ENCODE results near the gene CBX8. TPM values are rescaled to one million over a fixed set of nuclear protein-coding genes. Genes with fewer than 3 reads are reported as not detected.

The CBX8 gene
- total RNA-seq, 2 donors from 2014 or later = 2.5 to 3.6 TPM

- Mint-ChIP-seq H3K4me3 (peak within 1 kb of the TSS; percentile 97), H3K4me1 (peaks cover 28% of the 10 kb centered on the region)
- DNase-seq = peak; percentile 81 to 93 (median 90)
Measured at GRCh38 chr17:79839356-79840268, 42.7 kb upstream of the CBX8 start, which contains the start of gene CBX4. CBX4 (minus strand) TSS chr17:79839440; CDS start chr17:79839251, 189 bp downstream.

GRCh38 chr17:79838522-79839274 lies 41.8 kb upstream of the CBX8 start:
- H3K9me3 ChIP-seq (ENCODE audit: control insufficient read depth, low read length, poor library complexity, severe bottlenecking) = no peaks in the 10 kb centered on the region
- H3K4me1 Mint-ChIP-seq = peaks cover 29% of the 10 kb centered on the region
- H3K27ac Mint-ChIP-seq = peak overlapping the region; percentile 91
- DNase-seq (peak in 1 of 3 donors; percentile 49), ATAC-seq (peak; percentile 39)
- peak overlapping the region; percentile 97 for H3K4me3 Mint-ChIP-seq
- H3K27me3 Mint-ChIP-seq = peaks cover 19% of the 10 kb centered on the region
- H3K36me3 Mint-ChIP-seq (ENCODE audit: low read depth) = peaks cover 10% of the 10 kb centered on the region

More at GRCh38 chr17:79839356-79840268, 42.7 kb upstream of the CBX8 start, which contains the start of gene CBX4:
- H3K27me3 Mint-ChIP-seq = peaks cover 20% of the 10 kb centered on the region
- ATAC-seq = peak; percentile 85
- H3K9me3 ChIP-seq (ENCODE audit: control insufficient read depth, low read length, poor library complexity, severe bottlenecking) = no peaks in the 10 kb centered on the region
- peaks cover 8% of the 10 kb centered on the region for H3K36me3 Mint-ChIP-seq (ENCODE audit: low read depth)
- H3K27ac Mint-ChIP-seq = peak within 1 kb of the TSS; percentile 91

- ATAC-seq (peak; percentile 21), DNase-seq (no peak)
- Mint-ChIP-seq H3K27ac (peak overlapping the region; percentile 91), H3K4me1 (peaks cover 28% of the 10 kb centered on the region), H3K36me3 (ENCODE audit: low read depth) (peaks cover 10% of the 10 kb centered on the region), H3K4me3 (peak overlapping the region; percentile 97), H3K27me3 (peaks cover 14% of the 10 kb centered on the region)
- no peaks in the 10 kb centered on the region for H3K9me3 ChIP-seq (ENCODE audit: control insufficient read depth, low read length, poor library complexity, severe bottlenecking)
Measured at GRCh38 chr17:79837888-79838521, 41.1 kb upstream of the CBX8 start.

GRCh38 chr17:79836972-79837887 lies 40.4 kb upstream of the CBX8 start:
- ATAC-seq = no peak
- Mint-ChIP-seq H3K4me3 (peak overlapping the region; percentile 97), H3K27me3 (peaks cover 6% of the 10 kb centered on the region), H3K36me3 (ENCODE audit: low read depth) (peaks cover 10% of the 10 kb centered on the region), H3K4me1 (peaks cover 21% of the 10 kb centered on the region), H3K27ac (peak overlapping the region; percentile 91)
- H3K9me3 ChIP-seq (ENCODE audit: control insufficient read depth, low read length, poor library complexity, severe bottlenecking) = no peaks in the 10 kb centered on the region
- no peak for DNase-seq

GRCh38 chr17:79836510-79836971 lies 39.7 kb upstream of the CBX8 start:
- H3K4me1 Mint-ChIP-seq = peaks cover 19% of the 10 kb centered on the region
- peak overlapping the region; percentile 97 for H3K4me3 Mint-ChIP-seq
- H3K9me3 ChIP-seq (ENCODE audit: control insufficient read depth, low read length, poor library complexity, severe bottlenecking) = no peaks in the 10 kb centered on the region
- no peak overlapping the region for H3K27ac Mint-ChIP-seq
- ATAC-seq (no peak), DNase-seq (no peak)
- H3K27me3 Mint-ChIP-seq = no peaks in the 10 kb centered on the region
- peaks cover 10% of the 10 kb centered on the region for H3K36me3 Mint-ChIP-seq (ENCODE audit: low read depth)

GRCh38 chr17:79835953-79836509 lies 39.2 kb upstream of the CBX8 start:
- DNase-seq = no peak
- no peaks in the 10 kb centered on the region for H3K27me3 Mint-ChIP-seq
- H3K27ac Mint-ChIP-seq = no peak overlapping the region
- ATAC-seq = no peak
- no peak overlapping the region for H3K4me3 Mint-ChIP-seq
- H3K9me3 ChIP-seq (ENCODE audit: control insufficient read depth, low read length, poor library complexity, severe bottlenecking) = no peaks in the 10 kb centered on the region
- H3K36me3 Mint-ChIP-seq (ENCODE audit: low read depth) = peaks cover 10% of the 10 kb centered on the region
- H3K4me1 Mint-ChIP-seq = peaks cover 20% of the 10 kb centered on the region

- H3K4me1 Mint-ChIP-seq = peaks cover 18% of the 10 kb centered on the region
- no peak for DNase-seq
- no peak overlapping the region for H3K27ac Mint-ChIP-seq
- H3K4me3 Mint-ChIP-seq = no peak overlapping the region
- no peak for ATAC-seq
- no peaks in the 10 kb centered on the region for H3K27me3 Mint-ChIP-seq
- no peaks in the 10 kb centered on the region for H3K9me3 ChIP-seq (ENCODE audit: control insufficient read depth, low read length, poor library complexity, severe bottlenecking)
- peaks cover 10% of the 10 kb centered on the region for H3K36me3 Mint-ChIP-seq (ENCODE audit: low read depth)
Measured at GRCh38 chr17:79835470-79835899, 38.6 kb upstream of the CBX8 start.

GRCh38 chr17:79834565-79835469 lies 37.9 kb upstream of the CBX8 start:
- peaks cover 10% of the 10 kb centered on the region for H3K36me3 Mint-ChIP-seq (ENCODE audit: low read depth)
- H3K27ac Mint-ChIP-seq = no peak overlapping the region
- peak overlapping the region; percentile 75 for H3K4me3 Mint-ChIP-seq

GRCh38 chr17:79833744-79834564 lies 37.1 kb upstream of the CBX8 start:
- H3K4me3 Mint-ChIP-seq = peak overlapping the region; percentile 75
- peaks cover 10% of the 10 kb centered on the region for H3K36me3 Mint-ChIP-seq (ENCODE audit: low read depth)
- H3K9me3 ChIP-seq (ENCODE audit: control insufficient read depth, low read length, poor library complexity, severe bottlenecking) = no peaks in the 10 kb centered on the region
- peak in 1 of 3 donors; percentile 11 for DNase-seq
- H3K4me1 Mint-ChIP-seq = peaks cover 20% of the 10 kb centered on the region
- ATAC-seq = no peak
- H3K27ac Mint-ChIP-seq = no peak overlapping the region
- no peaks in the 10 kb centered on the region for H3K27me3 Mint-ChIP-seq

More at GRCh38 chr17:79834565-79835469, 37.9 kb upstream of the CBX8 start:
- Mint-ChIP-seq H3K27me3 (no peaks in the 10 kb centered on the region), H3K4me1 (peaks cover 18% of the 10 kb centered on the region)
- no peaks in the 10 kb centered on the region for H3K9me3 ChIP-seq (ENCODE audit: control insufficient read depth, low read length, poor library complexity, severe bottlenecking)
- DNase-seq (peak in 1 of 3 donors; percentile 48), ATAC-seq (no peak)

GRCh38 chr17:79833110-79833450 lies 36.2 kb upstream of the CBX8 start:
- no peak overlapping the region for H3K27ac Mint-ChIP-seq
- peaks cover 19% of the 10 kb centered on the region for H3K4me1 Mint-ChIP-seq
- H3K36me3 Mint-ChIP-seq (ENCODE audit: low read depth) = peaks cover 8% of the 10 kb centered on the region
- DNase-seq = no peak
- no peaks in the 10 kb centered on the region for H3K27me3 Mint-ChIP-seq
- no peaks in the 10 kb centered on the region for H3K9me3 ChIP-seq (ENCODE audit: control insufficient read depth, low read length, poor library complexity, severe bottlenecking)
- H3K4me3 Mint-ChIP-seq = no peak overlapping the region
- ATAC-seq = no peak

Data from T-helper 17 cell (primary cell).